Heart left ventricle (tissue), 16 donors: Measurements from ENCODE around the gene SNAP47. TPM values are rescaled to one million over a fixed set of nuclear protein-coding genes. Genes with fewer than 3 reads are reported as not detected.
"Not testable (repeated sequence)": the region's sequence is repeated elsewhere in the genome, so short reads cannot be mapped to it uniquely, and the experiment has no call there.

Experiments
- ATAC-seq, 4 donors: fragments of 200-7000 bp; cut with Tn5 transposase; one replicate each; pipeline ENCODE4 v1.9.1; 2020 to 2022; ENCODE audit warnings: moderate library complexity in 4 of 4, mild to moderate bottlenecking in 3 of 4, moderate number of reproducible peaks in 1 of 4
- DNase-seq, 5 donors: peaks; one replicate each; pipeline ENCODE4 v3.0.0-alpha.2; 2020
- H3K27ac ChIP-seq, 12 donors: fragments of 200-600 bp; sonication (generic) in 4 of 12; one replicate each; pipeline versions ENCODE4 v1.5.0 to v1.8.0; 2016 to 2022; ENCODE audit warnings: mild to moderate bottlenecking in 2 of 12
- H3K27me3 ChIP-seq, 9 donors: fragments of 200-600 bp; sonication (generic) in 2 of 9; one replicate each; pipeline versions ENCODE4 v1.5.1 to v1.8.0; 2016 to 2022; ENCODE audit warnings: mild to moderate bottlenecking in 3 of 9
- H3K36me3 ChIP-seq, 9 donors: fragments of 200-600 bp; sonication (generic) in 2 of 9; one replicate each; pipeline versions ENCODE4 v1.5.0 to v1.8.0; 2018 to 2022; ENCODE audit warnings: mild to moderate bottlenecking in 2 of 9
- H3K4me1 ChIP-seq, 12 donors: fragments of 200-600 bp; sonication (generic) in 4 of 12; one replicate each; pipeline versions ENCODE4 v1.5.0 to v1.8.0; 2016 to 2022; ENCODE audit warnings: mild to moderate bottlenecking in 3 of 12
- H3K4me3 ChIP-seq, 12 donors: fragments of 200-600 bp; sonication (generic) in 4 of 12; one replicate each; pipeline versions ENCODE4 v1.5.0 to v1.8.0; 2017 to 2022; ENCODE audit warnings: mild to moderate bottlenecking in 9 of 12, moderate library complexity in 4 of 12
- H3K9me3 ChIP-seq, 12 donors: fragments of 200-600 bp; sonication (generic) in 4 of 12; one replicate each; pipeline versions ENCODE4 v1.5.0 to v1.8.0; 2016 to 2022; ENCODE audit warnings: mild to moderate bottlenecking in 1 of 12
- CTCF ChIP-seq, 12 donors: fragments of 200-600 bp; sonication (generic) in 4 of 12; IDR thresholded peaks; one replicate each; pipeline versions ENCODE4 v1.5.0 to v1.8.0; 2018 to 2022; ENCODE audit warnings: antibody characterized with exemption in 12 of 12, mild to moderate bottlenecking in 5 of 12
- POLR2A ChIP-seq, 2 donors: fragments of 450-650 bp; IDR thresholded peaks; one replicate each; pipeline ENCODE4 v1.6.1; 2017; ENCODE audit warnings: antibody characterized with exemption in 2 of 2, mild to moderate bottlenecking in 2 of 2, moderate library complexity in 2 of 2
- WGBS, 4 donors: extraction: QIAGEN DNeasy Blood & Tissue Kit in 2 of 4; methylation state at CpG; one replicate each; pipeline versions ENCODE4 v1.1.5 to v1.1.7; 2013 to 2018; 5-methylcytosine and 5-hydroxymethylcytosine counted together
- intact Hi-C, 10 donors: fragments of 100-400 bp; cut with DNase I; formaldehyde crosslinking; loops; one replicate each; pipeline versions ENCODE4 v1.11.1 to v1.14.2; 2022
- long read RNA-seq, 3 donors: library from polyadenylated mRNA; unstranded; transcript quantifications; one replicate each; pipeline ENCODE4 v2.0.0, GENCODE V29; 2020 to 2021
- polyA plus RNA-seq, 2 donors: library from polyadenylated mRNA; stranded (reverse); fragments of 200-250 nt; gene quantifications; one replicate each; pipeline ENCODE4 v1.2.3, GENCODE V29; 2013
- total RNA-seq, 9 donors: library from RNA; depleted of rRNA in 2 of 9; stranded (reverse); fragments of >200 nt in 2 of 9; fragmentation: NEBNext Ultra II Directional in 3 of 9; extraction: Animal tissue kit (Norgen Biotek cat#: 25700) in 3 of 9; gene quantifications; one replicate each; pipeline versions ENCODE4 v1.1.0 to v1.2.4, GENCODE V29; 2016 to 2023
- donor health status: ischemic (EF 13 %, LVEDD 7.1; RV severe dilation, severe dysfunction).
- donor health status: healthy with polysubstance abuse.
- donor health status: DM: no; HTN: yes; CAD: no.
- donor health status: DM: no; HTN: no; CAD: no.
- donor health status: ischemic (EF 25% LVEDD 6.9; RV normal size, moderate dysfunction).
- donor health status: ischemic (EF 25% LVEDD 5.7; RV mildly dilated, moderate dysfunction).
- donor health status: healthy.
- donor health status: DM: yes; HTN: yes; CAD: no.
- donor health status: ischemic (EF 35%, LVEDD 5.7; RV mildly dilated, moderate dysfunction).
- donor health status: nonischemic (EF 11% LVEDD 7.7; RV severe dilation, severe dysfunction).
- donor health status: DM: yes; HTN: yes; CAD: no.
- donor health status: PGD.
- donor health status: ischemic (EF 29% LVEDD 5.4; RV normal size, mild dysfunction).
- donor health status: nonischemic (EF 23%, LVEDD 6.1; RV moderate dilation, normal function).

SNAP47 gene
- total RNA-seq, result 100 to 1,000 TPM in 1 of 9 donors, 10 to 100 TPM in 8; 24.7 to 106 (median 37.9) TPM
- polyA plus RNA-seq, result 10 to 100 TPM; 22.1 to 32.5 TPM
- long read RNA-seq, donor 1, transcript SNAP47-202 (5 exons, 2,362 nt), result major isoform, 43 of 89 reads
- long read RNA-seq, donor 1, transcript SNAP47-210 (3 exons, 2,375 nt), result minor isoform, 11 of 89 reads
- long read RNA-seq, donor 1, partial matches to known transcripts, result 24 of 89 reads
- long read RNA-seq, donor 1, other reads (novel, unspliced or antisense), result 9 of 89 reads
- long read RNA-seq, donor 2, transcript SNAP47-202 (5 exons, 2,362 nt), result major isoform, 211 of 381 reads
- long read RNA-seq, donor 2, transcript SNAP47-210 (3 exons, 2,375 nt), result minor isoform, 33 of 381 reads
- long read RNA-seq, donor 2, transcript SNAP47-209 (2 exons, 2,202 nt), result minor isoform, 10 of 381 reads
- long read RNA-seq, donor 2, partial matches to known transcripts, result 54 of 381 reads
- long read RNA-seq, donor 2, other reads (novel, unspliced or antisense), result 70 of 381 reads
- long read RNA-seq, donor 3, transcript SNAP47-202 (5 exons, 2,362 nt), result major isoform, 32 of 51 reads
- long read RNA-seq, donor 3, partial matches to known transcripts, result 5 of 51 reads
- long read RNA-seq, donor 3, other reads (novel, unspliced or antisense), result 10 of 51 reads

DNA sequence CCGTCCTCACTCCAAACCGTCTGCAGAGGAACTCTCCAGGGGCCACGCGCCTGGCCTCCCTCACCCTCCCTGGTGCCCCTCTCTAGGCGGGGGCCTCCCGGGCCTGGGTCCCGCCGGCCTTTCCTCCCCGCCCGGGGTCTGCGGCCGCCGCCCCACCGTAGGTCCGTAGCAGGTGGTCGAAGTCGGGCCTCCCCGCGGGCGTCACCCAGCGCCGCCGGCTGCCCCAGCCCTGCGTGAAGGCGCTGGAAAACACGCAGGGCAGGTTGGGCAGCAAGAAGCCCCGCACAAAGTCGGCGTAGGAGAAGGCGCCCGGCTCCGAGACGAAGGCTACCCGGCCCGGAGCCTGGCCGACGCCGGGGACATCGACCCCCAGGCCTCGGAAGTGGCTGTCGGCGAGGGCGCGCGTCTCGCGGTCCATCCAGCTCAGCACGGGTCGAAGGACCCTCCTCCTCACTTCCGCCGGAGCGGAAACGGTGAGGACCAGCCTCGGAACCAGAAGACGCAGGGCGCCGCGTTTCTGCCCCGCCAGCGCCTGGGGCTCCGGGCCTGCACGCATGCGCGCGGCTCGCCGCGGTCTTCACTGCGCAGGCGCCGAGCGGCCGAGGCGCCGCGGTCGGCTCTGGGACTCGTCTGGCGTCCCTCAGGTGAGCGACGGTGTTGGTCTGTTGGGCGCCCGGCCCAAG is at the start of gene SNAP47, which contains the start of gene JMJD4:
SNAP47 (plus strand) TSS at position 580 of the 683 bp plus-strand sequence. CDS start 12,302 bp downstream, outside the sequence.
JMJD4 (minus strand) TSS at position 447 of the 683 bp plus-strand sequence; CDS start at position 418, 29 bp downstream.
- Histone ChIP-seq H3K4me1 (peaks cover 0 to 45% (median 27%) of the 10 kb centered on the region in 12 donors), H3K27ac (peak within 1 kb of the TSS; percentile 66 to 95 (median 88)), H3K27me3 (no peaks in the 10 kb centered on the region), H3K4me3 (peak within 1 kb of the TSS; percentile 73 to 99 (median 93)), H3K9me3 (no peaks in the 10 kb centered on the region), H3K36me3 (peaks cover 0 to 28% (median 25%) of the 10 kb centered on the region in 9 donors)
- peak in 1 of 2 donors; percentile 86 for TF ChIP-seq POLR2A (IDR thresholded peaks at IDR 0.05)
- TF ChIP-seq CTCF (IDR thresholded peaks at IDR 0.05), result no peak
- ATAC-seq (peak; percentile 72 to 94 (median 90)), DNase-seq (peak; percentile 92 to 96 (median 94))
- whole genome bisulfite sequencing, 4 donors, result 0 to 1% (median 0%) methylated on average over 4 to 83 of the region's 83 CpGs
- intact Hi-C loops, result loop anchor here in 3 of 10 donors (5.0 to 10.0 kb wide), 3 partner anchors 52 to 173 kb away; partner anchors contain the start of gene ZNF678 (in 3 of the 3)

DNA sequence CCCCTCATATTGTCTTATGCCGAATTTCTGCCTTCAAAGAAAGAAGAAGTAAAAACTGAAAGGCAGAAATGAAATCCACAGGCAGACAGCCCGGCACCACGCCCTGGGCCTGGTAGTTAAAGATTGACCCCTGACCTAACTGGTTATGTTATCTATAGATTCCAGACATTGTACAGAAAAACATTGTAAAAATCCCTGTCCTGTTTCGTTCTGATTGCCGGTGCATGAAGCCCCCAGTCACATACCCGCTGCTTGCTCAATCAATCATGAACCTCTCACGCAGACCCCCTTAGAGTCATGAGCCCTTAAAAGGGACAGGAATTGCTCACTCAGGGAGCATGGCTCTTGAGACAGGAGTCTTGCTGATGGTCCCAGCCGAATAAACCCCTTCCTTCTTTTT is 49.4 kb upstream of the SNAP47 start:
- 80 to 87% (median 85%) methylated on average over 8 of the region's 8 CpGs for WGBS, 4 donors
- H3K9me3 ChIP-seq, result peaks cover 0 to 94% (median 43%) of the 10 kb centered on the region in 12 donors
- intact Hi-C loops, result no loop called here

GRCh38 chr1:227697321-227697864 is 37.8 kb upstream of the SNAP47 start:
- Histone ChIP-seq H3K4me1 (no peaks in the 10 kb centered on the region), H3K36me3 (no peaks in the 10 kb centered on the region), H3K9me3 (peaks cover 0 to 78% (median 21%) of the 10 kb centered on the region in 12 donors), H3K27ac (no peak overlapping the region), H3K4me3 (no peak overlapping the region), H3K27me3 (no peaks in the 10 kb centered on the region)
- intact Hi-C loops, result no loop called here
- DNase-seq, result no peak
- no peak for TF ChIP-seq CTCF (IDR thresholded peaks at IDR 0.05)
- no peak for ATAC-seq
- WGBS, 4 donors, result 81 to 93% (median 92%) methylated on average over 3 of the region's 3 CpGs

More for the DNA sequence above, 49.4 kb upstream of the SNAP47 start:
- TF ChIP-seq CTCF (IDR thresholded peaks at IDR 0.05), result no peak
- TF ChIP-seq POLR2A (IDR thresholded peaks at IDR 0.05), result no peak
- Histone ChIP-seq H3K27me3 (no peaks in the 10 kb centered on the region), H3K4me3 (no peak overlapping the region), H3K4me1 (no peaks in the 10 kb centered on the region), H3K36me3 (no peaks in the 10 kb centered on the region), H3K27ac (no peak overlapping the region)
- no peak for DNase-seq
- no peak for ATAC-seq

- H3K27me3 ChIP-seq, H3K4me1 ChIP-seq, H3K4me3 ChIP-seq, H3K36me3 ChIP-seq, DNase-seq, intact Hi-C loops, H3K27ac ChIP-seq, ATAC-seq: not testable (repeated sequence)
- WGBS, 4 donors, result 66 to 79% (median 77%) methylated on average over 1 of the region's 1 CpG
- peaks cover 0 to 82% (median 18%) of the 10 kb centered on the region in 12 donors for H3K9me3 ChIP-seq
Measured at GRCh38 chr1:227701631-227702030, 33.6 kb upstream of the SNAP47 start.
